Breast epithelium (tissue), 3 donors: ENCODE results near the gene TAMALIN.

ENCODE experiments used
- CTCF ChIP-seq, 3 donors: fragments of 450-650 bp; IDR thresholded peaks; one replicate each; pipeline ENCODE4 v1.5.1; 2016 to 2017; ENCODE audit warnings: antibody characterized with exemption in 3 of 3, mild to moderate bottlenecking in 3 of 3, moderate library complexity in 3 of 3
- POLR2A ChIP-seq: fragments of 450-650 bp; IDR thresholded peaks from one replicate; pipeline ENCODE4 v1.6.1; 2016; ENCODE audit warnings: antibody characterized with exemption, mild to moderate bottlenecking, moderate library complexity
- POLR2AphosphoS5 ChIP-seq, 3 donors: sonication (generic); formaldehyde crosslinking; IDR thresholded peaks; one replicate each; pipeline ENCODE4 v1.6.1; 2017; ENCODE audit warnings: antibody characterized with exemption in 3 of 3

- TF ChIP-seq CTCF (IDR thresholded peaks at IDR 0.05) (no peak), POLR2A (no peak), POLR2AphosphoS5 (IDR thresholded peaks at IDR 0.05) (no peak)
Observed at GRCh38 chr12:52046859-52047258, 40.1 kb downstream of the TAMALIN start.
